MM.1S (cell line): ENCODE measurements around the gene DYNC1I1.

ENCODE experiments used
- DNase-seq: peaks from one replicate; pipeline ENCODE4 v3.0.0-alpha.2; 2015
- H2AFZ ChIP-seq: fragments of 300-600 bp; sonication (generic); 2 replicates; pipeline ENCODE4 v1.6.0; 2016; ENCODE audit warnings: antibody characterized with exemption, low read length
- H3F3A ChIP-seq: fragments of 300-600 bp; sonication (generic); 2 replicates; pipeline ENCODE4 v1.6.1; 2016; ENCODE audit warnings: mild to moderate bottlenecking, antibody characterized with exemption, low read length, moderate library complexity, mixed read lengths; ENCODE audit not compliant: insufficient read depth
- H3K27ac ChIP-seq: fragments of 300-600 bp; sonication (generic); 2 replicates; pipeline ENCODE4 v1.5.1; 2016; ENCODE audit warnings: mild to moderate bottlenecking, low read length
- H3K27me3 ChIP-seq: fragments of 300-600 bp; sonication (generic); replicated peaks from 2 replicates; pipeline ENCODE4 v1.6.0; 2016; ENCODE audit warnings: low read length; ENCODE audit not compliant: insufficient read depth
- H3K36me3 ChIP-seq: fragments of 300-600 bp; sonication (generic); replicated peaks from 2 replicates; pipeline ENCODE4 v1.6.1; 2016; ENCODE audit warnings: mild to moderate bottlenecking, low read length, mixed read lengths; ENCODE audit not compliant: insufficient read depth
- H3K4me1 ChIP-seq: fragments of 300-600 bp; sonication (generic); 2 replicates; pipeline ENCODE4 v1.6.1; 2016; ENCODE audit warnings: low read length, mixed read lengths
- H3K4me2 ChIP-seq: fragments of 300-600 bp; sonication (generic); 2 replicates; pipeline ENCODE4 v1.6.0; 2016; ENCODE audit warnings: low read depth, low read length
- H3K4me3 ChIP-seq: fragments of 300-600 bp; sonication (generic); 2 replicates; pipeline ENCODE4 v1.5.1; 2016; ENCODE audit warnings: low read length, mixed read lengths
- H3K79me2 ChIP-seq: fragments of 300-600 bp; sonication (generic); 2 replicates; pipeline ENCODE4 v1.6.1; 2016; ENCODE audit warnings: mixed run types, low read length, mixed read lengths
- H3K9ac ChIP-seq: fragments of 300-600 bp; sonication (generic); 2 replicates; pipeline ENCODE4 v1.6.1; 2016; ENCODE audit warnings: low read length, mixed read lengths
- H3K9me2 ChIP-seq: fragments of 300-600 bp; sonication (generic); replicated peaks from 2 replicates; pipeline ENCODE4 v1.6.1; 2016; ENCODE audit warnings: mild to moderate bottlenecking, low read length, mixed read lengths; ENCODE audit not compliant: insufficient read depth
- H3K9me3 ChIP-seq: fragments of 300-600 bp; sonication (generic); replicated peaks from 2 replicates; pipeline ENCODE4 v1.6.1; 2016; ENCODE audit warnings: mild to moderate bottlenecking, low read length, mixed read lengths; ENCODE audit not compliant: insufficient read depth
- H4K20me1 ChIP-seq: fragments of 300-600 bp; sonication (generic); 2 replicates; pipeline ENCODE4 v1.6.1; 2016; ENCODE audit warnings: mild to moderate bottlenecking, low read length, moderate library complexity, mixed read lengths; ENCODE audit not compliant: insufficient read depth
- CTCF ChIP-seq: fragments of 300-600 bp; sonication (generic); IDR thresholded peaks from 2 replicates; pipeline ENCODE4 v1.5.1; 2016; ENCODE audit warnings: antibody characterized with exemption, low read length, mixed read lengths
- EZH2 ChIP-seq: fragments of 300-600 bp; sonication (generic); optimal IDR thresholded peaks from 2 replicates; pipeline ENCODE3; 2017; ENCODE audit warnings: low read depth, mild to moderate bottlenecking, antibody characterized with exemption, low read length, mixed read lengths
- EZH2phosphoT487 ChIP-seq: fragments of 300-600 bp; sonication (generic); IDR thresholded peaks from 2 replicates; pipeline ENCODE4 v1.6.1; 2018; ENCODE audit warnings: antibody characterized with exemption, low read length

DYNC1I1 gene

GRCh38 chr7:95986178-95986764, 213.9 kb downstream of the DYNC1I1 start:
- no peaks in the 10 kb centered on the region for H3K9me3 ChIP-seq
- no peak overlapping the region for H3K27ac ChIP-seq
- H3F3A ChIP-seq, result no peaks in the 10 kb centered on the region
- H2AFZ ChIP-seq, result no peak overlapping the region
- H3K79me2 ChIP-seq, result no peaks in the 10 kb centered on the region
- H3K9ac ChIP-seq, result no peak overlapping the region
- no peak overlapping the region for H3K4me3 ChIP-seq
- no peaks in the 10 kb centered on the region for H3K9me2 ChIP-seq
- H3K27me3 ChIP-seq, result no peaks in the 10 kb centered on the region
- no peaks in the 10 kb centered on the region for H4K20me1 ChIP-seq
- TF ChIP-seq CTCF, result no peak
- TF ChIP-seq EZH2phosphoT487, result no peak
- no peak for TF ChIP-seq EZH2
- no peak for DNase-seq
- no peaks in the 10 kb centered on the region for H3K36me3 ChIP-seq
- no peaks in the 10 kb centered on the region for H3K4me1 ChIP-seq
- no peak overlapping the region for H3K4me2 ChIP-seq

GRCh38 chr7:95989301-95989700, 216.9 kb downstream of the DYNC1I1 start:
- Histone ChIP-seq H3K4me1 (no peaks in the 10 kb centered on the region), H4K20me1 (no peaks in the 10 kb centered on the region), H3K4me2 (no peak overlapping the region), H3K9me2 (no peaks in the 10 kb centered on the region), H3K79me2 (no peaks in the 10 kb centered on the region), H3K9me3 (no peaks in the 10 kb centered on the region), H2AFZ (no peak overlapping the region), H3K27ac (no peak overlapping the region), H3F3A (no peaks in the 10 kb centered on the region), H3K27me3 (no peaks in the 10 kb centered on the region), H3K9ac (no peak overlapping the region), H3K4me3 (no peak overlapping the region), H3K36me3 (no peaks in the 10 kb centered on the region)
- DNase-seq, result no peak
- no peak for TF ChIP-seq CTCF
- no peak for TF ChIP-seq EZH2phosphoT487
- TF ChIP-seq EZH2, result no peak

GRCh38 chr7:95993380-95993779, 221.0 kb downstream of the DYNC1I1 start:
- no peak overlapping the region for H3K27ac ChIP-seq
- no peak overlapping the region for H3K4me2 ChIP-seq
- H2AFZ ChIP-seq, result no peak overlapping the region
- no peak overlapping the region for H3K4me3 ChIP-seq
- no peaks in the 10 kb centered on the region for H3K27me3 ChIP-seq
- H4K20me1 ChIP-seq, result no peaks in the 10 kb centered on the region
- no peaks in the 10 kb centered on the region for H3F3A ChIP-seq
- H3K9me2 ChIP-seq, result no peaks in the 10 kb centered on the region
- no peak for TF ChIP-seq EZH2
- TF ChIP-seq CTCF, result no peak
- no peak for TF ChIP-seq EZH2phosphoT487
- no peaks in the 10 kb centered on the region for H3K79me2 ChIP-seq
- no peaks in the 10 kb centered on the region for H3K4me1 ChIP-seq
- no peaks in the 10 kb centered on the region for H3K9me3 ChIP-seq
- H3K36me3 ChIP-seq, result no peaks in the 10 kb centered on the region
- DNase-seq, result no peak
- H3K9ac ChIP-seq, result no peak overlapping the region
